ENCODE data around the gene PITPNM3.

GRCh38 chr17:6561446-6561845 is 5.1 kb upstream of the PITPNM3 start:
- TF ChIP-seq, protein P1, sequence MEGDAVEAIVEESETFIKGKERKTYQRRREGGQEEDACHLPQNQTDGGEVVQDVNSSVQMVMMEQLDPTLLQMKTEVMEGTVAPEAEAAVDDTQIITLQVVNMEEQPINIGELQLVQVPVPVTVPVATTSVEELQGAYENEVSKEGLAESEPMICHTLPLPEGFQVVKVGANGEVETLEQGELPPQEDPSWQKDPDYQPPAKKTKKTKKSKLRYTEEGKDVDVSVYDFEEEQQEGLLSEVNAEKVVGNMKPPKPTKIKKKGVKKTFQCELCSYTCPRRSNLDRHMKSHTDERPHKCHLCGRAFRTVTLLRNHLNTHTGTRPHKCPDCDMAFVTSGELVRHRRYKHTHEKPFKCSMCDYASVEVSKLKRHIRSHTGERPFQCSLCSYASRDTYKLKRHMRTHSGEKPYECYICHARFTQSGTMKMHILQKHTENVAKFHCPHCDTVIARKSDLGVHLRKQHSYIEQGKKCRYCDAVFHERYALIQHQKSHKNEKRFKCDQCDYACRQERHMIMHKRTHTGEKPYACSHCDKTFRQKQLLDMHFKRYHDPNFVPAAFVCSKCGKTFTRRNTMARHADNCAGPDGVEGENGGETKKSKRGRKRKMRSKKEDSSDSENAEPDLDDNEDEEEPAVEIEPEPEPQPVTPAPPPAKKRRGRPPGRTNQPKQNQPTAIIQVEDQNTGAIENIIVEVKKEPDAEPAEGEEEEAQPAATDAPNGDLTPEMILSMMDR (conservative IDR thresholded peaks at IDR 0.05; ENCODE audit: low read length), result no peak
- TF ChIP-seq EZH2phosphoT487 (IDR thresholded peaks at IDR 0.05; ENCODE audit: borderline replicate concordance), result no peak

Measured in Loucy (cell line).